GM19438 (cell line): Measurements from ENCODE around the gene FAM209B.
"Not testable (repeated sequence)": the region's sequence is repeated elsewhere in the genome, so short reads cannot be mapped to it uniquely, and the experiment has no call there.

ENCODE experiments used
- ATAC-seq: cut with Tn5 transposase; IDR thresholded peaks from one replicate; pipeline ENCODE4 v1.9.1; 2021; ENCODE audit warnings: low read depth; ENCODE audit not compliant: unreplicated experiment

Gene FAM209B

GRCh38 chr20:56527521-56527920, 5.5 kb upstream of the FAM209B start:
- ATAC-seq = no peak

GRCh38 chr20:56537997-56538396, 5.0 kb downstream of the FAM209B start:
- ATAC-seq = no peak

DNA sequence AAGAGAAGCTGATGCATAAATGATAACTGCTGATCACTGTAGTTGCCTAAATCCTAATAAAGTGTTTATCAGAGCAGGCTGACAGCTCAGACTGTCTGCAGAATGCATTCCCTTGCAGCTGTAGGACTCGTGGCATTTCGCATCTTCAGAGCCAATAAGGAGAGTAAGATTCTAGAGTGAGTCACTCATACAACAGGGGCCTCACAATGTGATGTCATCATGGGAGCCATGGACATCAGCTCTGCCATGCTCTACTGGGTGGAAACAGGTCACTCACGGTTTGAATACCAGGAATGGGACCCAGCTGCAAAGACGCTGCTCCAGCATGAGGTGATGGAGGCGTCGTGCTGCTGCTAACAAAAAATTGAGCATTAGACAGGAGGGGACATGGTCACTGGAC, 7.4 kb downstream of the FAM209B start:
- ATAC-seq = no peak

GRCh38 chr20:56542489-56543030, 9.5 kb downstream of the FAM209B start:
- no peak for ATAC-seq

DNA sequence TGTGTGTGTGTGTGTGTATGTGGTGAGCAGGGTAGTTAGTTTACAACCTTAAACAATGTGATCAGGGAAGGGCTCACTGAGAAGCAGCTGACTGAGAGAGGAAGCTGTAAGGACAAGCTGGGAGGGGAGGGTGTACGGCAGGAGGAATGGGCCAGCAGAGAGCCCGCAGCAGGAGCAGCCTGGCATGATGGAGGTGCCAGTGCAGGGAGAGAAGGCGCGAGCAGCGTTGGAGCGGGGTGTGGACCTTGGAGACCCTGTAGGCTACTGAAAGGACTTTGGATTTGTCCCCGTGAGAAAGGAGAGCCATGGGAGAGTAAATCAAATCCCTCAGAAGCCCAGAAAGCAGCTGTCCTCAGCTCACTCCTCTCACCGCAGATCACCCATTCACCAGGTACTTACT, 18.5 kb downstream of the FAM209B start:
- no peak for ATAC-seq

- no peak for ATAC-seq
Measured at GRCh38 chr20:56552911-56553629, 20.0 kb downstream of the FAM209B start.

DNA sequence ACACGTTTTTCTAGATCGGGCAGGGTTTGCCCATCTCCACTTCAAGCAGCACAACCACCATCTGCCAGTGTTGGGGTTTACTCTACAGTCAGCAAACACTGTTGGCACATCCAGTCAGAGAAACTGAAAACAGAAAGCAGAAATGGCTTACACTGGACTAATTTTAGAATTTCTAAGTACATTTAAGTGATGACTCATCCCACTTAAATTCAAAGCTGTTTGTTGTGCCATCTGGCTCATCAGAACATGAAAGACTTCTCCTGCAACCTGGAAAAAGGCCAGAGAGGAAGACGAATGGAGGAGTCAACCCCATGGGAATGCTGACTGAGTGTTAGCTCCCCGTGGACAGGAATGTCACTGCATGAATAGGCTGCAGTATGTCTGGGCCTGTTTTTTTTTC, 21.8 kb downstream of the FAM209B start:
- peak; percentile 77 for ATAC-seq

GRCh38 chr20:56558968-56559367, 25.9 kb downstream of the FAM209B start:
- ATAC-seq = no peak

DNA sequence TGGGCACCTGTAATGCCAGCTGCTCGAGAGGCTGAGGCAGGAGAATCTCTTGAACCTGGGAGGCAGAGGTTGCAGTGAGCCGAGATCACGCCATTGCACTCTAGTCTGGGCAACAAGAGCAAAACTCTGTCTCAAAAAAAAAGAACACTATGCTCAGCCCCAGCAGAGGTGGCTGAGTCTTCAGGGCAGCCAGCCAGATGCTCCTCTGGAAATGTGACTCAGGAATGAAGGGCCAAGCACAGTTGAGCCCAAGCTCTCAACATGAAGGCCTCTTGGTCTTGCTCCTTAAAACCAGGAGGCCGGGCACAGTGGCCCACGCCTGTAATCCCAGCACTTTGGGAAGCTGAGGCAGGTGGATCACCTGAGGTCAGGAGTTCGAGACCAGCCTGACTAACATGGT, 31.5 kb downstream of the FAM209B start:
- ATAC-seq = not testable (repeated sequence)

DNA sequence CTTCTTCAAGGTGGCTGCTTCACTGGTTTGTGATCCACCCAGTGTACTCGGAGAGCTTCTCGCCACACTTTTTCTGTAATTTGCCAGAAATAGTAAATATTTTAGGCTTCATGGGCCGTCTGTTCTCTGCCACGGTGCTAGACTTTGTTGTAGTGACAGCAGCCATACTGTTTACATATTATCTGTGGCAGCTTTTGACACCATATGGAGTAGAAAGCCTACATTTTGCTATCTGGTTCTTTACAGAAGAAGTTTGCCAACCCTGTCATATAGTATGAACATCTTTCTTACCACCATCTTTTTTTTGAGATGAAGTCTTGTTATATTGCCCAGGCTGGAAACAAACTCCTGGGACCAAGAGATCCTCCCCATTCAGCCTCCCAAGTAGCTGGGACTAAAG, 32.5 kb downstream of the FAM209B start:
- no peak for ATAC-seq

- no peak for ATAC-seq
Measured at GRCh38 chr20:56566621-56567020, 33.6 kb downstream of the FAM209B start.

DNA sequence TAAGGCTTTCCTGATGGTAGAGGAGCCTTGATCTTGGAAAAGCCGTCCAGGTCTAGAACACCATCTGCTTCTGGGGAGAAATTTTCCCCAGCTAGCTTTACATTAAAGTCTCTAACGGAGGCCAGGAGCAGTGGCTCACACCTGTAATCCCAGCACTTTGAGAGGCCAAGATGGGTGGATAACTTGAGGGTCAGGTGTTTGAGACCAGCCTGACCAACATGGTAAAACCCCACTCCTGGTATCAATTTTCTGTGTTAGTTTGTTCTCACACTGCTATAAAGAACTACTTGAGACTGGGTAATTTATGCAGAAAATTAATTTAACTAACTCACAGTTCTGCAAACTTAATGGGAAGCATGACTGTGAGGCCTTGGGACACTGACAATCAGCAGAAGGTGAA, 37.8 kb downstream of the FAM209B start:
- ATAC-seq = no peak

GRCh38 chr20:56572172-56572571, 39.1 kb downstream of the FAM209B start:
- no peak for ATAC-seq

- ATAC-seq = no peak
Measured at GRCh38 chr20:56573986-56574385, 40.9 kb downstream of the FAM209B start.

GRCh38 chr20:56574531-56575142, 41.6 kb downstream of the FAM209B start:
- no peak for ATAC-seq

- ATAC-seq = no peak
Measured at GRCh38 chr20:56575157-56575556, 42.1 kb downstream of the FAM209B start.

DNA sequence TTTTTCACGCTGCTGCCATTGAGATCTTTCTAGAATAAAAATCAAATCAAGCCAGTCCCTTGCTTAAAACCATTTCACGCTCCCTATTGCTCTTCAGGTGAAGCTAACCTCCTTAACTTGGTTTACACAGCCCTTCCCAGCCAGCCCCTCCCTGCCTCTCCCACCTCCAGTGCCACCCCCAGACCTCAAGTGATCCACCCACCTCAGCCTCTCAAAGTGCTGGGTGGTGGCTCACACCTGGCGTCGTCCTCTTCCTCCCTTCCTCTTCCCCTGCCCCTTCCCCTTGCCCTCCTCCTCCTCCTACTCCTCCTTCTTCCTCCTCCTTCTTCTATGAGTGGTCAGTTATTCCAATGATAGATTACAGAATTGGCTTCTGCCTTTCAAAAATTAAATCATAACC, 42.9 kb downstream of the FAM209B start:
- no peak for ATAC-seq

GRCh38 chr20:56579301-56579710, 46.3 kb downstream of the FAM209B start:
- no peak for ATAC-seq

DNA sequence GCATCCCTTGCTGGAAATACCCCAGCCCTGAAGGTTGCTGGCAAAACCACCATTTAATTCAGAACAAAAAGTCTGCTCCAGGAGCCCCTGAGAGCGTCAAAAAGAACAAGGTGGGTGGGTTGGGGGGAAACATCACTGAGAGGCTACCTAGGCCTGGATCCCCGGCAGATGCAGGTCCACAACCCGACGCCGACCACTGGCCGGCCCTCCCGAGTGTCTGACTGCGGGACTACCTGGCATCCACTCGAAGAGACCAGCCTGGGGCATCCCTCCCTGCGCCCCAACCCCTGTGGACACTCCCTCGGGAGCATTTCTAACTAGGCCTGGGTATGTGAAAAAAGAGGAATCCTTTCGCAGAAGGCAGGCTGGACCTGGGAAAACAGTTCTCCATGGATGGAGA, 47.2 kb downstream of the FAM209B start:
- ATAC-seq = no peak

DNA sequence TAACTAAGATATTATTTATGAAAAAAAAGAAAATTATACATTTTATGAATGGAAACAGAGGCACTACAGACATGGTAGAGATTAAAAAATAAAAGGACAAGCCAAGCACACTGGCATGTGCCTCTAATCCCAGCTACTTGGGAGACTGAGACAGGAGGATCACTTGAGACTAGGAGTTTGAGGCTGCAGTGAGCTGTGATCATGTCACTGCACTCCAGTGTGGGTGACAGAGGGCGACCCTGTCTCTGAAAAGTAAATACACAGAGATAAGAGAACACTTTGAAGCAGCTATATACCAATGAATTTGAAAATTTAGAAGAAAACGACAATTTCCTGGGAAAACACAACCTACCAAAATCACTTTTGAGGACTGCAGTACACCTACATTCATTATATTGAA, 48.7 kb downstream of the FAM209B start:
- ATAC-seq = no peak

- no peak for ATAC-seq
Measured at GRCh38 chr20:56582542-56582941, 49.5 kb downstream of the FAM209B start.

GRCh38 chr20:56584916-56585315, 51.9 kb downstream of the FAM209B start:
- no peak for ATAC-seq
